HG02759 (cell line): ENCODE results near the gene TSPAN11.

Experiments used
- ATAC-seq: cut with Tn5 transposase; IDR thresholded peaks from one replicate; pipeline ENCODE4 v1.9.1; 2021; ENCODE audit warnings: mild to moderate bottlenecking, moderate library complexity; ENCODE audit not compliant: unreplicated experiment

TSPAN11 gene

DNA sequence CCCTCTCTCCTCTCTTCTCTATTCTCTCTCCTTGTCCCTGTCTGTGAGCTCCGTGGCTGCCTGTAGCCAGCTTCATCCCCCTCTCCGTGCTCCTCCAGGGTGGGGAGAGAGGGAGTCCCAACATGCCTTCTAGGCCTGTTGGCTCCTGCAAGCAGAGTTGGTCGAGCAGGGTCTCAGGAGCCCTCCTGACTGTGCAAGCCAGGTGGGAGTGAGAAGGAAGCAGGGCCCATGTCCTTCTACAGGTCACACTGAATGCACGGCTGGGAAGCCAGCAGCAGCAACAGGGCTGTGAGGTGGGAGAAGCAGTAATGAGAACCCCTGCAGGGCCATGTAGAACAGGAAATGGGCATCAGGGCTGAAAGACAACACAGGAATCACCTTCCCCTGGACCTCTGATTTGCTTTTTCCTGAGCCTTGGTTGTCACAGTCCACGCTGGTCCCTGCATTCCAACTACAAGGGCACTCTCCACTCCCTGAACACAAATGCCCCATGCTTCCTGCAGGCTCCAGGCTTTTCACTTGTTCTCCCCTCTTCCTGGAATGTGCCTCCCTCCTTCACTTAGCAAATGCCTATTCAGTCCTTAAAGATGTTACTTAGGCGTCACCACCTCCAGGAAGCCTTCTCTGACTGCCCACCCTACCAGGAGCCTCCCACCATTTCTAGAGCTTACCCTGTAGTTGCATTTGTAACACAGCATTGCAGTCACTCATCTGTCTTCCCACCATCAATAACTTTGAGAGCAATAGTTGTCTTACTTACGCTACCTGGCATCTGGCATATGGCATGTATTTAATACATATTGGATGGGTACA is 51.2 kb downstream of the TSPAN11 start:
- ATAC-seq, result no peak

DNA sequence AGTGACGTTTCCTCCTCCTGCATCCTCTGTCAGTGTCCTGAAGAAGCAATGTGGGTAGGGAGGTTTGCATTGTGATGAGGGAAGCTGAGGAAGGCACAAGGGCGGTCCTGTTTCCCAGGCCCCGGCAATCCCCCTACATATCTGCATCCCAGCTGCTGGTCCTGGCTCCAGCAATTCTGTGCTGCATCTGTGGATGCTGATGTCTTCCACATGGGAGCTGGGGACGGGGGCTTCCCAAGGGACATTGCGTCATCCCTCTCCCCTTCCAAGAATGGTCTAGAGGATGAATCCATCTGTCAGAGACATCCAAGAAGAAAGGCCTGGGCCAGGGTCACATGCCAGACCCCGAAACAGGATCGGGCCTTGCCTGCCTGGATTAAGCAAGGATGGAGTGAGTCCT is 52.1 kb downstream of the TSPAN11 start:
- no peak for ATAC-seq

GRCh38 chr12:30979371-30980259 is 53.1 kb downstream of the TSPAN11 start:
- no peak for ATAC-seq

- no peak for ATAC-seq
These were observed 54.6 kb downstream of the TSPAN11 start for GRCh38 chr12:30980955-30981662.

DNA sequence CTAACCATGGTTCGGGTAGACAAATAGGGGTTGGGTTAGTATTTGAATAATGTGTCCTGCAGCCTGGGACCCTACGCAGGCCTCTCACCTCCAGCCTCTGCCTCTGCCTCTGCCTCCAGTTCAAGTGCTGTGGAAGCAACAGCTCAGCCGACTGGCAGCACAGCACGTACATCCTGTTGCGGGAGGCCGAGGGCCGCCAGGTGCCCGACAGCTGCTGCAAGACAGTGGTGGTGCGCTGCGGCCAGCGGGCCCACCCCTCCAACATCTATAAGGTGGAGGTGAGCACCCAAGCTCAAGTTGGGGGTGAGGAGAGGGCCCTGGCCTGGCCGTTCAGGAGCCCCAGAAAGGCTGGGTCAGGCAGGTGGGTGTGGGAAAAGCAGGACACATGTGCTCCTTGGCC is 55.9 kb downstream of the TSPAN11 start:
- no peak for ATAC-seq

DNA sequence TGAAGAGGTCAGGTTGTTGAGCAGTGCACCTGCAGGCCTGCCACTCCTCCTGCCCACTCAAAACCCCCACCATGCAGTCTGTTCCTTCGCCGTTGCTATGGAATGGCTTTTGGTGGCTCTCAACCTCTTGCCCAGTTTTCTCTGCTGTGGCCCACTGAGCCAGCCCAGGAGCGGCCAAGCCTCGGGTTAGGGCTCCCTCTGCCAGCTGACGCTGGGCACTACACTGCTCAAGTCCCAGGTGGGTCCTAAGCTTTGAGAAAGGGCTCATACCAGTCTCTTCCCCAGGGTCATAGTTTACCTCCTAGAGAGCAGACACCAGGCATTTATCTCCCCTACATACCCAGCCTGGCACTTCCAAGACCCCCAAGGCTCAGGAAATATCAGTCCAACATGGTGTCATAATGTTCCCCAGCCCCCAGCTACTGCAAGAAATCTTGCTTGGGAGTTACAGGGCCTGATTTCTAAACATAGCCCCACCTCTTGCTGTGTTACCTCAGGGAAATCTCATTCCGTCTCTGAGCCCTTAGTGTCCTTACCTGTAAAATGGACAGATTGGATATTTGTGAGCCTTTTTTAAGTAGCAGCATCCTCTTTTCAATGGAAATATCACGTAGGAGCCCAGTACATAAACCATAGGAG is 59.4 kb downstream of the TSPAN11 start:
- ATAC-seq, result peak; percentile 72

DNA sequence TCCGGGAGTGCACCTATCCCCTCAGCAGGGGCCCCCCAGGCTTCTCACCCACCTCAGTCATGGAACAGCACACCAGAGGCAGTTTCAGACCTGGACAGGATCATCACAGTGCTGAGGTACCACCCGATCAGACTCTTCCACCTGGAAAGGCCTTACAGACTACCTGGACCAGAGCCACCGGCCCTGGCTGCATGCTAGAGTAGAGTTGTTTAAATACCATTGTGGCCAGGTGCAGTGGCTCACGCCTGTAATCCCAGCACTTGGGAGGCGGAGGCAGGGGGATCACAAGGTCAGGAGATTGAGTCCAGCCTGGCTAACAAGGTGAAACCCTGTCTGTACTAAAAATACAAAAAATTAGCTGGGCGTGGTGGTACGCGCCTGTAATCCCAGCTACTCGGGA is 61.5 kb downstream of the TSPAN11 start:
- ATAC-seq, result no peak

- ATAC-seq, result no peak
These were observed 62.2 kb downstream of the TSPAN11 start for GRCh38 chr12:30988646-30989286.

DNA sequence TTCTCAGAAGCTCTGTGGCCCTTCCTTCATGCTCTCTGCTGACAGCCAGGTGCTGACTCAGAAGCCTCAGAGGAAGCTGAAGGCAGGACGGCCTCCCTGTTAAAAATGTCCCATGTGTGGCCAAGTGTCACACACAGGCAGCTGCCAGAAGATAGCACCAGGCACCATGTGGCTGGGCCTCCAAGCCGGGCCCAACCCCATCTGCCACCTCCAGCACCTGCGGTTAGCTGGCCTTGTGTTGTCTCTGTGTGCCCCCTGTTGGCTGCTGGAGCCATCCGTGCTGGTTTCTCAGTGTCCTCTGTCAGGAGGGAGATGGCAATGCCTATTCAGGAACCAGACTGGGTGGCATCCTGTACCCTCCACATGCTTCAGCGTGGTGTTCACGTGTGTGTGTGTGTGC is 63.2 kb downstream of the TSPAN11 start:
- peak; percentile 45 for ATAC-seq

- no peak for ATAC-seq
These were observed 63.8 kb downstream of the TSPAN11 start for GRCh38 chr12:30990316-30990715.

DNA sequence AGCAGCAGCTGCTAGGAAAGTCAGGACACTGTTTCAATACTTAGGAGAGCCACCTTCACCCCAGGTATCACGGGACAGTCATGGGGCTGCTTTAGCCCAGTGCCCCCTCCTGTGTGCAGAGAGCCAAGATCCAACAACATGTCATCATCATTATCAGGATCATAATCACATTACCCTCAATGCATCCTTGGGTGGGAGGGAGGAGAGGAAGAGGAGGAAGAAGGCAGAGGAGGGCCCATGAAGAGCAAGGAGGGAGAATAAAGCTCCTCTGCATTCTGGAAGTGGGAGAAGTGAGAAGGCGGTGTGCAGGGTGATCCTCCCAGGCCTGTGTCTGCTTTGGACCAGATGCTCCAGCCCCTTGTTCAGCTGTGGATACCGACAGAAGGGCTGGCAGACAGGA is 64.2 kb downstream of the TSPAN11 start:
- ATAC-seq, result no peak

- ATAC-seq, result no peak
These were observed 64.9 kb downstream of the TSPAN11 start for GRCh38 chr12:30991466-30991865.

- no peak for ATAC-seq
These were observed 65.8 kb downstream of the TSPAN11 start for GRCh38 chr12:30992381-30992780.

- ATAC-seq, result no peak
These were observed 67.2 kb downstream of the TSPAN11 start for GRCh38 chr12:30993766-30994165.

DNA sequence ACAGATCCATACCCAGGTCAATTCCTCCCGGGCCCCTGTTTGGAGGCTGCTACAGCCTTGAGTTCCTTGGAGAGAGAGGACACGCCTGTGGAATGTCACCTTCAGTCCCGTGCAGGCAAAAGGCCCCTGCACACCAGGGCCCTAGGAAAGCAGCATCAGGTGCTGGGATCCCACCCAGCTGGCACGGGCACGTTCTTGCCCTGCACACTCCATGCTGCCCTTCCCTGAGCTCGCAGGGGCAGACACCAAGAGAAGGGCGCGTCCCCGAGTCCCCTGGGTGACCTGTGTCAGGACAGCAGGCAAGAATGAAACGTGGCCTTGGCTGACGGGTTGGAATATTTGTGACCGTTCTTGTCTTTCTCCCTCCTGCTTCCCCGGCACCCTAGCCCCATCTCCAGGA is 67.7 kb downstream of the TSPAN11 start:
- ATAC-seq, result no peak

- ATAC-seq, result no peak
These were observed 69.7 kb downstream of the TSPAN11 start for GRCh38 chr12:30996255-30996654.

DNA sequence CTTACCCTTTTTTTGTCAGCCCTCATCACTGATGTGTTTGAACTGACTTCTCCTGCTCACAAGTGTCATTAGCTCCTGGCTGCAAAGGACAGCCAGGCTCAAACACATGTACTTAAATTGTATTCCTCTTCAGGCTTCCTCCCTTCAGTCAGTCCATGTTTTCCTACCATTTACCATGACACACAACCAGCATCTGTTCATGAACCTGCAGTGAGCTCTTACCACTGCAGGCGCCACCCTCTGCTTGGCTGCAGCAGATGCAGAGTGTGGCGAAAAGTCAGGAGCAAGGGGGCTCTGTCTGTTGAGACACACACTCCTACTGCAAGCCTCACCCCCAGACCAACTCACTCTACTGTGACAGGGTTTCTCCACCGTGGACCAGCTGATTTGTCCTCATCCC is 70.2 kb downstream of the TSPAN11 start:
- ATAC-seq, result no peak

GRCh38 chr12:30997685-30998440 is 71.3 kb downstream of the TSPAN11 start:
- no peak for ATAC-seq

DNA sequence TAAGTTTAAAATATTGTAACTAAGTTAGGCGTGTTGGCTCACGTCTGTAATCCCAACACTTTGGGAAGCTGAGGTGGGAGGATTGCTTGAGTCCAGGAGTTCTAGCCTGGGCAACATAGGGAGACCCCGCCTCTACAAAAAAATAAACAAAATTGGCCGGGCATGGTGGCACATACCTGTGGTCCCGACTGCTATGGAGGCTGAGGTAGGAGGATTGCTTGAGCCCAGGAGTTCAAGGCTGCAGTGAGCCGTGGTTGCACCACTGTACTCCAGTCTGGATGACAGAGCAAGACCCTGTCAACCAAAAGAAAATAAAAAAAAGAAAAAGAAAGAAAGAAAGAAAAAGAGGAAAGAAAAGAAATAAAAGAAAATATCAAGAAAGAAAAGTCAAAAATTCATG is 72.5 kb downstream of the TSPAN11 start:
- no peak for ATAC-seq

- ATAC-seq, result no peak
These were observed 73.2 kb downstream of the TSPAN11 start for GRCh38 chr12:30999723-31000122.
